AML-193 (cell line): ENCODE results near the gene RNF115.
"Not testable (repeated sequence)": the region's sequence is repeated elsewhere in the genome, so short reads cannot be mapped to it uniquely, and the experiment has no call there.

ENCODE experiments used
- DNase-seq, 2 experiments: peaks; one replicate each; lab custom pipeline; 2025; lab: John Stamatoyannopoulos, UW

The RNF115 gene

GRCh38 chr1:145827966-145828365 lies 4.1 kb upstream of the RNF115 start:
- no peak for DNase-seq

GRCh38 chr1:145826030-145826429 lies 2.1 kb upstream of the RNF115 start:
- peak; percentile 6 to 11 for DNase-seq

- DNase-seq: no peak
Measured at GRCh38 chr1:145824499-145824842, 576 bp upstream of the RNF115 start.

GRCh38 chr1:145822779-145823331 lies 1.0 kb downstream of the RNF115 start:
- DNase-seq: not testable (repeated sequence)

GRCh38 chr1:145818095-145818494 lies 5.8 kb downstream of the RNF115 start:
- not testable (repeated sequence) for DNase-seq

GRCh38 chr1:145812977-145813810 lies 10.7 kb downstream of the RNF115 start:
- not testable (repeated sequence) for DNase-seq

GRCh38 chr1:145806844-145807243 lies 17.1 kb downstream of the RNF115 start:
- no peak for DNase-seq

GRCh38 chr1:145806408-145806807 lies 17.5 kb downstream of the RNF115 start:
- DNase-seq: no peak

GRCh38 chr1:145805057-145805456 lies 18.8 kb downstream of the RNF115 start:
- DNase-seq: no peak

- no peak for DNase-seq
Measured at GRCh38 chr1:145804235-145805045, 19.5 kb downstream of the RNF115 start.

- DNase-seq: no peak
Measured at GRCh38 chr1:145799806-145800205, 24.1 kb downstream of the RNF115 start.

GRCh38 chr1:145796753-145797152 lies 27.1 kb downstream of the RNF115 start:
- no peak for DNase-seq

GRCh38 chr1:145795257-145795881 lies 28.5 kb downstream of the RNF115 start:
- DNase-seq: no peak

- DNase-seq: no peak
Measured at GRCh38 chr1:145792484-145792883, 31.4 kb downstream of the RNF115 start.

- not testable (repeated sequence) for DNase-seq
Measured at GRCh38 chr1:145791860-145792259, 32.0 kb downstream of the RNF115 start.

GRCh38 chr1:145788580-145788979 lies 35.3 kb downstream of the RNF115 start:
- DNase-seq: no peak

GRCh38 chr1:145786271-145786670 lies 37.6 kb downstream of the RNF115 start:
- no peak for DNase-seq

- DNase-seq: no peak
Measured at GRCh38 chr1:145785547-145785946, 38.3 kb downstream of the RNF115 start.

GRCh38 chr1:145784409-145784808 lies 39.5 kb downstream of the RNF115 start:
- DNase-seq: no peak

GRCh38 chr1:145782272-145783099 lies 41.4 kb downstream of the RNF115 start:
- no peak for DNase-seq

GRCh38 chr1:145778146-145778540 lies 45.8 kb downstream of the RNF115 start:
- no peak for DNase-seq
